GM12891 (cell line): Measurements from ENCODE around the gene TEC.
"Not testable (repeated sequence)": the region's sequence is repeated elsewhere in the genome, so short reads cannot be mapped to it uniquely, and the experiment has no call there.

Experiments
- DNase-seq: peaks from one replicate; pipeline ENCODE4 v3.0.0; 2011; ENCODE audit warnings: low spot score; ENCODE audit not compliant: insufficient read length
- FAIRE-seq: peaks from 2 replicates; lab custom pipeline; 2011; peaks lifted over from hg19 to GRCh38; lab: Jason Lieb, UNC
- PAX5 ChIP-seq: IDR thresholded peaks from 2 replicates; pipeline ENCODE4 v1.6.1; 2011; ENCODE audit warnings: low read length, moderate library complexity, mild to moderate bottlenecking; ENCODE audit not compliant: insufficient read depth, severe bottlenecking
- POLR2A ChIP-seq: IDR thresholded peaks from 2 replicates; pipeline ENCODE4 v1.6.1; 2011; ENCODE audit warnings: low read depth, low read length, control low read depth
- POLR2AphosphoS5 ChIP-seq: IDR thresholded peaks from 2 replicates; pipeline ENCODE4 v1.6.1; 2011; ENCODE audit warnings: low read depth, low read length, control low read depth
- POU2F2 ChIP-seq: IDR thresholded peaks from 2 replicates; pipeline ENCODE4 v1.6.1; 2011; ENCODE audit warnings: low read depth, mild to moderate bottlenecking, control low read depth, low read length, moderate library complexity
- SPI1 ChIP-seq: IDR thresholded peaks from 2 replicates; pipeline ENCODE4 v1.6.1; 2011; ENCODE audit warnings: low read depth, low read length, control low read depth
- TAF1 ChIP-seq: IDR thresholded peaks from 2 replicates; pipeline ENCODE4 v1.6.1; 2011; ENCODE audit warnings: low read depth, low read length, control low read depth

Gene TEC

GRCh38 chr4:48175806-48176205 is 93.8 kb downstream of the TEC start:
- peak; percentile 57 for FAIRE-seq
- DNase-seq, result no peak
- TF ChIP-seq POLR2A (no peak), POLR2AphosphoS5 (no peak), SPI1 (no peak), POU2F2 (no peak), PAX5 (no peak), TAF1 (no peak)

- TF ChIP-seq POU2F2, result no peak
- no peak for TF ChIP-seq TAF1
- no peak for TF ChIP-seq POLR2AphosphoS5
- TF ChIP-seq SPI1, result no peak
- no peak for TF ChIP-seq PAX5
- no peak for TF ChIP-seq POLR2A
- FAIRE-seq (no peak), DNase-seq (no peak)
Measured at GRCh38 chr4:48175328-48175727, 94.3 kb downstream of the TEC start.

GRCh38 chr4:48173056-48173991 is 96.3 kb downstream of the TEC start:
- DNase-seq (no peak), FAIRE-seq (peak; percentile 75)
- TF ChIP-seq PAX5, result no peak
- TF ChIP-seq TAF1, result no peak
- no peak for TF ChIP-seq SPI1
- no peak for TF ChIP-seq POU2F2
- no peak for TF ChIP-seq POLR2AphosphoS5
- TF ChIP-seq POLR2A, result no peak

GRCh38 chr4:48172651-48173050 is 97.0 kb downstream of the TEC start:
- TF ChIP-seq TAF1, result no peak

GRCh38 chr4:48169636-48170035 is 100.0 kb downstream of the TEC start:
- FAIRE-seq, result peak; percentile 31
- TF ChIP-seq SPI1 (no peak), PAX5 (no peak), TAF1 (no peak), POLR2A (no peak), POU2F2 (no peak), POLR2AphosphoS5 (no peak)
- DNase-seq, result no peak

More at GRCh38 chr4:48172651-48173050, 97.0 kb downstream of the TEC start:
- DNase-seq (no peak), FAIRE-seq (no peak)

GRCh38 chr4:48167538-48168263 is 101.9 kb downstream of the TEC start:
- FAIRE-seq (peak; percentile 81), DNase-seq (no peak)
- TF ChIP-seq PAX5 (no peak), TAF1 (no peak), SPI1 (no peak), POLR2A (no peak), POU2F2 (no peak), POLR2AphosphoS5 (no peak)

GRCh38 chr4:48164561-48164960 is 105.1 kb downstream of the TEC start:
- DNase-seq, FAIRE-seq: not testable (repeated sequence)

GRCh38 chr4:48163746-48164145 is 105.9 kb downstream of the TEC start:
- peak; percentile 9 for FAIRE-seq
- no peak for DNase-seq
- TF ChIP-seq SPI1, result no peak
- TF ChIP-seq PAX5, result no peak
- TF ChIP-seq POLR2A, result no peak
- TF ChIP-seq POU2F2, result no peak
- no peak for TF ChIP-seq TAF1
- TF ChIP-seq POLR2AphosphoS5, result no peak

- DNase-seq (no peak), FAIRE-seq (no peak)
- TF ChIP-seq POU2F2 (no peak), PAX5 (no peak), POLR2AphosphoS5 (no peak), SPI1 (no peak), POLR2A (no peak), TAF1 (no peak)
Measured at GRCh38 chr4:48162162-48162561, 107.5 kb downstream of the TEC start.

- FAIRE-seq, result no peak
- TF ChIP-seq POU2F2 (no peak), SPI1 (no peak), POLR2AphosphoS5 (no peak), POLR2A (no peak), PAX5 (no peak), TAF1 (no peak)
- DNase-seq, result no peak
Measured at GRCh38 chr4:48157271-48157670, 112.4 kb downstream of the TEC start.
